Motor neuron (in vitro differentiated cells): ENCODE data around the gene ABCA2. TPM values are rescaled to one million over a fixed set of nuclear protein-coding genes. Genes with fewer than 3 reads are reported as not detected.

ENCODE experiments used
- ATAC-seq, 8 experiments: fragments of 200-7000 bp; cut with Tn5 transposase; replicated peaks in 6 of 8; 2 replicates each; pipeline ENCODE4 v1.8.0; 2021; ENCODE audit warnings: mild to moderate bottlenecking in 8 of 8, moderate library complexity in 8 of 8
- H3K27ac ChIP-seq, 2 donors: fragments of 250-450 bp; sonication (Bioruptor Pico); 2 replicates each; pipeline ENCODE4 v1.9.0; 2021; ENCODE audit warnings: antibody characterized with exemption in 2 of 2, mild to moderate bottlenecking in 2 of 2, moderate library complexity in 1 of 2
- H3K4me1 ChIP-seq, 2 donors: fragments of 250-450 bp; sonication (Bioruptor Pico); replicated peaks in 1 of 2; 2 replicates each; pipeline ENCODE4 v1.6.1; 2021; ENCODE audit warnings: antibody characterized with exemption in 2 of 2, mild to moderate bottlenecking in 2 of 2, moderate library complexity in 1 of 2
- H3K4me3 ChIP-seq, 5 donors: fragments of 250-450 bp; sonication (Bioruptor Pico); 2 replicates each; pipeline ENCODE4 v1.9.0; 2021; ENCODE audit warnings: antibody characterized with exemption in 5 of 5, mild to moderate bottlenecking in 5 of 5, moderate library complexity in 4 of 5
- WGBS, 10 experiments: fragments of 450-650 bp; shearing (Covaris generic); methylation state at CpG; one replicate each; pipeline ENCODE4 v1.0.0; 2022; 5-methylcytosine and 5-hydroxymethylcytosine counted together
- in situ Hi-C, 9 experiments: fragments of 400-800 bp; cut with MboI; loops; one replicate each; pipeline ENCODE4 v1.15.0; 2021; ENCODE audit warnings: low sequenced_read_pairs in 9 of 9, low pct_unique_long_range_greater_than_20kb in 2 of 9; ENCODE audit not compliant: unreplicated experiment in 9 of 9
- total RNA-seq, 8 experiments: library from RNA; unstranded; fragments of 300-600 nt; gene quantifications; 2 replicates each; pipeline versions ENCODE4 v1.2.3 to v1.2.4, GENCODE V29; 2022

Gene ABCA2
- total RNA-seq, 8 experiments from 2014 or later = 8.1 to 27.9 (median 18.0) TPM

GRCh38 chr9:136990242-136990911 is 37.7 kb downstream of the ABCA2 start:
- no peak for ATAC-seq
- in situ Hi-C loops = no loop called here
- WGBS, 10 experiments = 34 to 100% (median 70%) methylated on average over 1 to 4 of the region's 10 CpGs; no CpG with 5 or more reads in 3 of the 10 experiments
- Histone ChIP-seq H3K4me1 (peaks cover 4 to 8% of the 10 kb centered on the region in 2 donors), H3K27ac (no peak overlapping the region), H3K4me3 (no peak overlapping the region)

GRCh38 chr9:136988872-136989271 is 39.2 kb downstream of the ABCA2 start:
- WGBS, 10 experiments = 82 to 100% (median 87%) methylated on average over 1 to 4 of the region's 4 CpGs; no CpG with 5 or more reads in 4 of the 10 experiments
- ATAC-seq = no peak
- Histone ChIP-seq H3K4me3 (no peak overlapping the region), H3K4me1 (peaks cover 4 to 12% of the 10 kb centered on the region in 2 donors), H3K27ac (no peak overlapping the region)
- in situ Hi-C loops = no loop called here

GRCh38 chr9:136985853-136986252 is 42.2 kb downstream of the ABCA2 start:
- 0% methylated on average over 1 of the region's 33 CpGs; no CpG with 5 or more reads in 9 of the 10 experiments for WGBS, 10 experiments
- Histone ChIP-seq H3K27ac (no peak overlapping the region), H3K4me3 (no peak overlapping the region), H3K4me1 (peaks cover 0 to 7% of the 10 kb centered on the region in 2 donors)
- in situ Hi-C loops = no loop called here
- peak in 4 of 8 experiments; percentile 16 to 48 (median 30) for ATAC-seq

- no CpG with 5 or more reads among the region's 48 CpGs for WGBS, 10 experiments
- in situ Hi-C loops = no loop called here
- H3K4me1 ChIP-seq = peaks cover 0 to 7% of the 10 kb centered on the region in 2 donors
- ATAC-seq = peak in 7 of 8 experiments; percentile 2 to 58 (median 21)
- no peak overlapping the region for H3K27ac ChIP-seq
- H3K4me3 ChIP-seq = no peak overlapping the region
Observed at GRCh38 chr9:136985027-136985602, 42.9 kb downstream of the ABCA2 start.

- Histone ChIP-seq H3K4me3 (no peak overlapping the region), H3K27ac (no peak overlapping the region), H3K4me1 (peaks cover 0 to 7% of the 10 kb centered on the region in 2 donors)
- in situ Hi-C loops = no loop called here
- 90% methylated on average over 2 of the region's 29 CpGs; no CpG with 5 or more reads in 9 of the 10 experiments for WGBS, 10 experiments
- ATAC-seq = peak in 1 of 8 experiments; percentile 2
Observed at GRCh38 chr9:136984464-136985026, 43.5 kb downstream of the ABCA2 start.

- Histone ChIP-seq H3K27ac (no peak overlapping the region), H3K4me3 (no peak overlapping the region), H3K4me1 (peaks cover 5 to 10% of the 10 kb centered on the region in 2 donors)
- ATAC-seq = peak in 1 of 8 experiments; percentile 74
- 63 to 100% (median 63%) methylated on average over 1 to 6 of the region's 11 CpGs; no CpG with 5 or more reads in 7 of the 10 experiments for WGBS, 10 experiments
- in situ Hi-C loops = no loop called here
Observed at GRCh38 chr9:136983656-136984314, 44.3 kb downstream of the ABCA2 start.

- WGBS, 10 experiments = 80 to 100% methylated on average over 1 to 2 of the region's 9 CpGs; no CpG with 5 or more reads in 8 of the 10 experiments
- Histone ChIP-seq H3K4me1 (peaks cover 6 to 10% of the 10 kb centered on the region in 2 donors), H3K27ac (no peak overlapping the region), H3K4me3 (no peak overlapping the region)
- in situ Hi-C loops = no loop called here
- ATAC-seq = no peak
Observed at GRCh38 chr9:136983167-136983566, 44.9 kb downstream of the ABCA2 start.

GRCh38 chr9:136982232-136983051 is 45.6 kb downstream of the ABCA2 start, which contains the start of gene LCNL1:
Gene LCNL1 (plus strand): TSS chr9:136982993. CDS start chr9:136983587, 594 bp downstream.
- Histone ChIP-seq H3K27ac (no peak within 1 kb of the TSS), H3K4me3 (no peak within 1 kb of the TSS), H3K4me1 (peaks cover 7 to 10% of the 10 kb centered on the region in 2 donors)
- in situ Hi-C loops = no loop called here
- peak in 1 of 8 experiments; percentile 2 for ATAC-seq
- WGBS, 10 experiments = 45 to 91% (median 72%) methylated on average over 2 to 8 of the region's 18 CpGs; no CpG with 5 or more reads in 3 of the 10 experiments

- 80 to 100% (median 100%) methylated on average over 1 of the region's 17 CpGs; no CpG with 5 or more reads in 7 of the 10 experiments for WGBS, 10 experiments
- in situ Hi-C loops = no loop called here
- no peak overlapping the region for H3K27ac ChIP-seq
- peaks cover 10% of the 10 kb centered on the region in 2 donors for H3K4me1 ChIP-seq
- peak in 1 of 8 experiments; percentile 1 for ATAC-seq
- no peak overlapping the region for H3K4me3 ChIP-seq
Observed at GRCh38 chr9:136981588-136982231, 46.3 kb downstream of the ABCA2 start.

- no peak for ATAC-seq
- Histone ChIP-seq H3K27ac (no peak overlapping the region), H3K4me1 (peaks cover 10% of the 10 kb centered on the region in 2 donors), H3K4me3 (no peak overlapping the region)
- in situ Hi-C loops = no loop called here
- WGBS, 10 experiments = 80 to 100% methylated on average over 1 to 3 of the region's 16 CpGs; no CpG with 5 or more reads in 8 of the 10 experiments
Observed at GRCh38 chr9:136980669-136981478, 47.2 kb downstream of the ABCA2 start.

GRCh38 chr9:136979769-136980587 is 48.1 kb downstream of the ABCA2 start:
- in situ Hi-C loops = no loop called here

More at GRCh38 chr9:136979769-136980587, 48.1 kb downstream of the ABCA2 start:
- WGBS, 10 experiments = 73 to 80% (median 79%) methylated on average over 1 to 9 of the region's 26 CpGs; no CpG with 5 or more reads in 7 of the 10 experiments
- no peak overlapping the region for H3K27ac ChIP-seq
- peaks cover 3 to 10% of the 10 kb centered on the region in 2 donors for H3K4me1 ChIP-seq
- H3K4me3 ChIP-seq = no peak overlapping the region
- no peak for ATAC-seq
